ENCODE results near the gene TM2D1.

TM2D1 gene

DNA sequence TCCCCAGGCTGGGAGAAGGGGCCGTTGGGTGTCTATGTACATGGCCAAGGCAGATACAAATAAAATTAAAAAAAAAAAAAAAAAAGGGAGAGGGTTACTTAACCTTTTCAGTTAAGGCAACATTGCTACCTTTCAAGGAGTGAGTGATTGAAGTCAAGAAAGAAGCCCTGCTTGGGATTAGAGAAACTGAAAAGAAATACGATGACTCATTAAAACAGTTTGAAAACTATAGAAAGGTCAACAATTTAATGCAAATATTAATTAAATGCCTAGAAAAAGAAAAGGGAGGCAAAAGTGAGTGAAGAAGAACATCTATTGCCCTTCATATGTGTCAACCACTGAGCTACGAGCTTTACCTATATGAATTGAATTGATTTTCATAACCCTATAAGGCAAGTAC, 69.5 kb downstream of the TM2D1 start:
- Histone ChIP-seq H3K27ac (no peak overlapping the region), H3K4me3 (no peak overlapping the region)
- TF ChIP-seq, protein P1, sequence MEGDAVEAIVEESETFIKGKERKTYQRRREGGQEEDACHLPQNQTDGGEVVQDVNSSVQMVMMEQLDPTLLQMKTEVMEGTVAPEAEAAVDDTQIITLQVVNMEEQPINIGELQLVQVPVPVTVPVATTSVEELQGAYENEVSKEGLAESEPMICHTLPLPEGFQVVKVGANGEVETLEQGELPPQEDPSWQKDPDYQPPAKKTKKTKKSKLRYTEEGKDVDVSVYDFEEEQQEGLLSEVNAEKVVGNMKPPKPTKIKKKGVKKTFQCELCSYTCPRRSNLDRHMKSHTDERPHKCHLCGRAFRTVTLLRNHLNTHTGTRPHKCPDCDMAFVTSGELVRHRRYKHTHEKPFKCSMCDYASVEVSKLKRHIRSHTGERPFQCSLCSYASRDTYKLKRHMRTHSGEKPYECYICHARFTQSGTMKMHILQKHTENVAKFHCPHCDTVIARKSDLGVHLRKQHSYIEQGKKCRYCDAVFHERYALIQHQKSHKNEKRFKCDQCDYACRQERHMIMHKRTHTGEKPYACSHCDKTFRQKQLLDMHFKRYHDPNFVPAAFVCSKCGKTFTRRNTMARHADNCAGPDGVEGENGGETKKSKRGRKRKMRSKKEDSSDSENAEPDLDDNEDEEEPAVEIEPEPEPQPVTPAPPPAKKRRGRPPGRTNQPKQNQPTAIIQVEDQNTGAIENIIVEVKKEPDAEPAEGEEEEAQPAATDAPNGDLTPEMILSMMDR (IDR thresholded peaks at IDR 0.05), result no peak
- DNase-seq (ENCODE audit: low spot score), result no peak

DNA sequence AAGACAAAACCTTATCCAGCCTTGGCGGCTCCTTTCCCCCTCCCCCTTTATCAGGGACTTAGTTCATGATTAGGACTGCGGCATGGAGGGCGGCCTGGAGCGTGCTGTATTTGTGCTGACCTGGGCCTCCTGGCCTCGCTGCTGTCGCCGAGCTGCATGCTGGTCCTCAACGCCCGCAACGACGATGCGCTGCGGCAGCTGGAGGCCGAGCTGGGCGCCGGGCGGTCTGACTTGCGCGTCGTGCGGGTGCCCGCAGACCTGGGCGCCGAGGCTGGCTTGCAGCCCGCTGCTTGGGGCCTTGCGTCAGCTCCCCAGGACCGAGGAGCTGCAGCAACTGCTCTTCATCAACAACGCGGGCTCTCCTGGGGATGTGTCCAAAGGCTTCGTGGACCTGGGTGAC, 70.9 kb downstream of the TM2D1 start:
- H3K4me3 ChIP-seq, result no peak overlapping the region
- no peak overlapping the region for H3K27ac ChIP-seq
- TF ChIP-seq, protein P1 (IDR thresholded peaks at IDR 0.05), result no peak
- DNase-seq (ENCODE audit: low spot score), result no peak

DNA sequence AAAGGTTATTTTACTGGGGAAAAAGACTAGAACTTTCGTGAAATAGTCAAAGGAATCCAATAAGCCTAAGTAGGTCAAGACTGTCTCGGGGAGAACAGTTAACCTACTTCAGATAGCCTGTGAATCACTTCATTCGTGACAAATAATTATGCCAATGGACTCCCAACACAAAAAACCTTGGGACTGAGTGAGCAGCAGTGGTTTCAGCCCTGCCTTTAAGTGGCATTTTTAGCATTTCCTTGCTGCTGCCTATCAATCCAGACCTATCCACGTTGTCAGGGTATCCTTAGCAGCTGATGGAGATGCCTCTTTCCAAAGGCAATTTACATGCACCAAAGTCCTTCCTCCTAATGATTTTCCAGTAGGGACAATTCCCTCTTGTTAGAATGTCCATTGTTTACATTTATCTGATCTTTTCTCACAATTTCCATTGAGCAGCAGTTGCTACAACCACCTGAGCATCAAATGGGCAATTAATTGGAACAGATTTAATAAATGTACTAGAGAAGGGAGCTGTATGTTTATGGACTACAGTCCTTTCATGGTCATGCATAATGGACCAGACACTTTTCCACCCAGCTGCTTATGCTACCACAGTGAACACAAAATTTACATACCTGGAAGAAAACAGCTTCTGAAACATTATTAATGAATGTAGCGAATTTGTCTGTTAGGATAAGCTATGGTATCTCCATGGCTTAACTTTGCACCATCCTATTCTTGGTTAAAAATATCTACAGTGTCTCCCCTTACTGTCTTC, 75.8 kb downstream of the TM2D1 start:
- DNase-seq (ENCODE audit: low spot score), result no peak
- TF ChIP-seq, protein P1 (IDR thresholded peaks at IDR 0.05), result no peak

DNA sequence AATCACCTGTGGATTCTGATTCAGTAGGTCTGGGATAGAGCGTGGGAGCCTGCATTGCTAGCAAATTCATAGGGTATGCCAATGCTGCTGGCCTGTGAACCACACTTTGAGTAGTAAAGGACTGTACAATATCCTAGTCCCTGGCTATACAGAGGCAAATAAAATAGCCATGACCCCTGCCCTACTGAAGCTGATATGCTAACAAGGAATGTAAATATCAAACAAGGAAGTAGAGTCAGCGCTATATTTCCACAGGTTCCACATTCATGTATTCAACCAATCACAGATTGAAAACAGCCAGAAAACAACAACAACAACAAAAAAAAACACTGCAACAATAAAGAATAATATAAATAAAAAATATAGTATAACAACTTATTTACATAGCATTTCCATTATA, 77.8 kb downstream of the TM2D1 start:
- no peak overlapping the region for H3K27ac ChIP-seq
- H3K4me3 ChIP-seq, result no peak overlapping the region
- TF ChIP-seq, protein P1 (IDR thresholded peaks at IDR 0.05), result no peak
- no peak for DNase-seq (ENCODE audit: low spot score)

More for the DNA sequence above, 75.8 kb downstream of the TM2D1 start:
- no peak overlapping the region for H3K4me3 ChIP-seq
- no peak overlapping the region for H3K27ac ChIP-seq

DNA sequence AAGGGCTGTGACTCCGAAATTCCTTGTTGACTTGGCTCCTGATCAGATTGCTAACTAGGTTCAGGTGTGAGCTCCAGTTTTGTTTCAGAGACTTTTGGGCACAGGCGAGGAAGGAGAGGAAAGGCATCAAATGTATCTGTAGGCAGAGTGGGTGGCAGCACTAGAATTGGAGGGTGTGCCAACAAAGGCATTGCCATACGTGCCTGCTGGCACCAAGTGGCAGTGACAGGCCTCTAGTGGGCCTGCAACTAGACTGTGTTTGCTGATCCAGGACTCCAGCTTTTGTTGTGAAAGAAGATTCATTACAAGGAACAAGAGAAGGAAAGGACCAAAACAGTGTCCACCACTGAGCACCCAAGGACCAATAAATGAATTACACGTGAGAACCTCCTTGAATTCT, 79.5 kb downstream of the TM2D1 start:
- DNase-seq (ENCODE audit: low spot score), result no peak
- TF ChIP-seq, protein P1 (IDR thresholded peaks at IDR 0.05), result no peak
- H3K4me3 ChIP-seq, result no peak overlapping the region
- H3K27ac ChIP-seq, result no peak overlapping the region

DNA sequence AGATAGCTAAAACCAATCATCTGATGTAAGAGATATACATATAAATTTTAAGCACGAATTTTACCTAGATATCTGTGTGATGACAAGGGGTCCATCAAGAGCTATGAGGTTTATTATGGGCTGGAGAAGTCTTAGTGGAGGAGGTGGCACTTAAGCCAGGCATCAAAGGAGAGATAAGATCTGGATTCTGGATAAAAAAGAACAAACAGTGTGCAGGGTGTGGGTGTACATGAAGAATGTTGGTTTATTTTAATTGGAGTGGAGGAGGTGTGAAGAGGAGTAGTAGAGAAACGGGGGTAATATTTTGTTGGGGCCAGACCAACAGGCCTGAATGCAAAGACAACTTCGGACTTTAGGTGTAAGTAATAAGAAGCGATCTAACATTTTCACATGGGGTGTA, 80.6 kb downstream of the TM2D1 start:
- H3K27ac ChIP-seq, result no peak overlapping the region
- TF ChIP-seq, protein P1 (IDR thresholded peaks at IDR 0.05), result no peak
- no peak for DNase-seq (ENCODE audit: low spot score)
- H3K4me3 ChIP-seq, result no peak overlapping the region
